Sigmoid colon (tissue), 7 donors: ENCODE data around the gene QKI. TPM values are rescaled to one million over a fixed set of nuclear protein-coding genes. Genes with fewer than 3 reads are reported as not detected.

Source experiments
- DNase-seq: peaks from one replicate; pipeline ENCODE4 v3.0.0-alpha.2; 2019
- H3K27ac ChIP-seq, 4 donors: fragments of 200-600 bp; sonication (generic); one replicate each; pipeline ENCODE4 v1.5.1; 2016 to 2019; ENCODE audit warnings: mild to moderate bottlenecking in 1 of 4
- H3K27me3 ChIP-seq, 3 donors: fragments of 200-600 bp; sonication (generic); one replicate each; pipeline ENCODE4 v1.5.1; 2019; ENCODE audit warnings: mild to moderate bottlenecking in 1 of 3
- H3K36me3 ChIP-seq, 4 donors: fragments of 200-600 bp; sonication (generic); one replicate each; pipeline ENCODE4 v1.5.1; 2016 to 2019
- H3K4me1 ChIP-seq, 4 donors: fragments of 200-600 bp; sonication (generic); one replicate each; pipeline ENCODE4 v1.5.1; 2017 to 2019
- H3K4me3 ChIP-seq, 4 donors: fragments of 200-600 bp; sonication (generic); one replicate each; pipeline ENCODE4 v1.5.1; 2017 to 2019; ENCODE audit warnings: mild to moderate bottlenecking in 2 of 4, moderate library complexity in 1 of 4
- H3K9me3 ChIP-seq, 4 donors: fragments of 200-600 bp in 3 of 4; sonication (generic) in 3 of 4; one replicate each; pipeline versions ENCODE4 v1.5.1 to v1.6.1; 2013 to 2019
- EP300 ChIP-seq, 4 donors: sonication (generic); formaldehyde crosslinking; IDR thresholded peaks; one replicate each; pipeline ENCODE4 v1.6.1; 2017; ENCODE audit warnings: antibody characterized with exemption in 4 of 4
- POLR2A ChIP-seq, 2 donors: fragments of 450-650 bp; IDR thresholded peaks; one replicate each; pipeline ENCODE4 v1.6.1; 2016; ENCODE audit warnings: antibody characterized with exemption in 2 of 2, mild to moderate bottlenecking in 2 of 2, moderate library complexity in 2 of 2
- POLR2AphosphoS5 ChIP-seq, 4 donors: sonication (generic); formaldehyde crosslinking; IDR thresholded peaks; one replicate each; pipeline ENCODE4 v1.6.1; 2017; ENCODE audit warnings: antibody characterized with exemption in 4 of 4
- WGBS, 2 donors: extraction: QIAGEN DNeasy Blood & Tissue Kit; methylation state at CpG; one replicate each; pipeline ENCODE4 v1.1.7; 2013; 5-methylcytosine and 5-hydroxymethylcytosine counted together
- intact Hi-C: fragments of 100-400 bp; cut with DNase I; formaldehyde crosslinking; loops from one replicate; pipeline ENCODE4 v1.15.1; 2023
- polyA plus RNA-seq, 3 donors: library from polyadenylated mRNA; stranded (reverse); fragments of 200-250 nt; gene quantifications; one replicate each; pipeline ENCODE4 v1.2.3, GENCODE V29; 2013
- total RNA-seq, 4 donors: library from RNA; depleted of rRNA; stranded (reverse); fragments of >200 nt; gene quantifications; one replicate each; pipeline ENCODE4 v1.1.0, GENCODE V29; 2016
- TF ChIP-seq, protein P1 (sequence below), 4 experiments: fragments of 450-650 bp in 3 of 4; fragments of 200-600 bp in 1 of 4; IDR thresholded peaks; one replicate each; pipeline ENCODE4 v1.5.1; 2016 to 2019; ENCODE audit warnings: antibody characterized with exemption in 4 of 4, mild to moderate bottlenecking in 3 of 4, moderate library complexity in 2 of 4
- donor health status: healthy with polysubstance abuse.
- donor health status: Bipolar disorder and iron deficiency.
- donor health status: healthy.

QKI gene
- total and polyA plus RNA-seq, 7 donors: 9.2 to 146 (median 139) TPM

DNA sequence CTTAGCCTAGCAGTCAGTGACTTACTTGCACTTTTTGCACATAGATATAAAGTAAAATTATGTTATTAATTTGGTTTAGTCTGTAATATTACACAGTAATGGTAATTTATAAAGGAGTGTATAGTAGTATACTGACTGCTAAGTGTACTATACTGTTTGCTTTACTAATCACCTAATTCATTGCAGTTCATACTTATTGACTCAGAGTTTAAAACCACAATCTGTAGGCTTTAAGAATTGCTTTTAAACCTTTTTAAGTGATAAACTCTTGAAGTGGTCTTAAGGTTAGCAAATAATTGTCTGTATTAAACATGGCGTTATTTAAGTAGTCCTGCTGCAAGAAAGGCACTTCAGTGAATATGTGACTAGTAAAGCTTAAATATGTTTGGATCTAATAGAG is 151.5 kb downstream of the QKI start:
- Histone ChIP-seq H3K4me1 (peaks cover 0 to 8% (median 2%) of the 10 kb centered on the region in 4 donors), H3K4me3 (no peak overlapping the region), H3K9me3 (no peaks in the 10 kb centered on the region), H3K36me3 (peaks cover 0 to 55% (median 9%) of the 10 kb centered on the region in 4 donors), H3K27ac (no peak overlapping the region), H3K27me3 (no peaks in the 10 kb centered on the region)
- 92 to 95% methylated on average over 1 of the region's 1 CpG for whole genome bisulfite sequencing, 2 donors
- TF ChIP-seq POLR2A (IDR thresholded peaks at IDR 0.05) (no peak), POLR2AphosphoS5 (IDR thresholded peaks at IDR 0.05) (no peak), EP300 (IDR thresholded peaks at IDR 0.05) (no peak)
- TF ChIP-seq, protein P1, sequence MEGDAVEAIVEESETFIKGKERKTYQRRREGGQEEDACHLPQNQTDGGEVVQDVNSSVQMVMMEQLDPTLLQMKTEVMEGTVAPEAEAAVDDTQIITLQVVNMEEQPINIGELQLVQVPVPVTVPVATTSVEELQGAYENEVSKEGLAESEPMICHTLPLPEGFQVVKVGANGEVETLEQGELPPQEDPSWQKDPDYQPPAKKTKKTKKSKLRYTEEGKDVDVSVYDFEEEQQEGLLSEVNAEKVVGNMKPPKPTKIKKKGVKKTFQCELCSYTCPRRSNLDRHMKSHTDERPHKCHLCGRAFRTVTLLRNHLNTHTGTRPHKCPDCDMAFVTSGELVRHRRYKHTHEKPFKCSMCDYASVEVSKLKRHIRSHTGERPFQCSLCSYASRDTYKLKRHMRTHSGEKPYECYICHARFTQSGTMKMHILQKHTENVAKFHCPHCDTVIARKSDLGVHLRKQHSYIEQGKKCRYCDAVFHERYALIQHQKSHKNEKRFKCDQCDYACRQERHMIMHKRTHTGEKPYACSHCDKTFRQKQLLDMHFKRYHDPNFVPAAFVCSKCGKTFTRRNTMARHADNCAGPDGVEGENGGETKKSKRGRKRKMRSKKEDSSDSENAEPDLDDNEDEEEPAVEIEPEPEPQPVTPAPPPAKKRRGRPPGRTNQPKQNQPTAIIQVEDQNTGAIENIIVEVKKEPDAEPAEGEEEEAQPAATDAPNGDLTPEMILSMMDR (IDR thresholded peaks at IDR 0.05): no peak
- intact Hi-C loops: loop anchor here (5.0 kb wide), 1 partner anchor 144 kb away; no protein-coding TSS in a partner anchor
- no peak for DNase-seq

DNA sequence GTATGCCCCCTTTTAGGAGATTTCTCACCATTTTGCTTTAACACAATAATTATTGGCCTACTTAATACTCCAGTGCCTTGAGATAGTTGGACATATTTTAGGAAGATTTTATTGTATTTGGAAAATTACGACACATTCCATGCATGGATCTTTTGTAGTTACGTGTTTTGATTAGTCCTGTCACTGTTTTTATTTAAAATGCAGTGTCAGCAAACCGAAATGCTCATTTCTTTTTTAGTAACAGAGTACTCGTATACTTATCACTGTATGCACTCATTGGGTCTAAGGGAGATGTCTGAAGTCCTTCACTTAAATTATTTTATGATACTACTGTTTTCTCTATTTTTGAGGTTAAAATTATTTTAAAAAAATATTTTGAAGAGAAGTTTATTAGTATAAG is 153.8 kb downstream of the QKI start:
- no peak for DNase-seq
- Histone ChIP-seq H3K4me3 (no peak overlapping the region), H3K9me3 (no peaks in the 10 kb centered on the region), H3K4me1 (peaks cover 0 to 8% (median 2%) of the 10 kb centered on the region in 4 donors), H3K27ac (no peak overlapping the region), H3K27me3 (no peaks in the 10 kb centered on the region), H3K36me3 (peaks cover 3 to 59% (median 8%) of the 10 kb centered on the region in 4 donors)
- intact Hi-C loops: loop anchor here (5.0 kb wide), 1 partner anchor 146 kb away; no protein-coding TSS in a partner anchor
- TF ChIP-seq EP300 (IDR thresholded peaks at IDR 0.05) (no peak), POLR2AphosphoS5 (IDR thresholded peaks at IDR 0.05) (no peak), POLR2A (IDR thresholded peaks at IDR 0.05) (no peak)
- TF ChIP-seq, protein P1 (IDR thresholded peaks at IDR 0.05): no peak
- 95 to 96% methylated on average over 4 of the region's 4 CpGs for WGBS, 2 donors

DNA sequence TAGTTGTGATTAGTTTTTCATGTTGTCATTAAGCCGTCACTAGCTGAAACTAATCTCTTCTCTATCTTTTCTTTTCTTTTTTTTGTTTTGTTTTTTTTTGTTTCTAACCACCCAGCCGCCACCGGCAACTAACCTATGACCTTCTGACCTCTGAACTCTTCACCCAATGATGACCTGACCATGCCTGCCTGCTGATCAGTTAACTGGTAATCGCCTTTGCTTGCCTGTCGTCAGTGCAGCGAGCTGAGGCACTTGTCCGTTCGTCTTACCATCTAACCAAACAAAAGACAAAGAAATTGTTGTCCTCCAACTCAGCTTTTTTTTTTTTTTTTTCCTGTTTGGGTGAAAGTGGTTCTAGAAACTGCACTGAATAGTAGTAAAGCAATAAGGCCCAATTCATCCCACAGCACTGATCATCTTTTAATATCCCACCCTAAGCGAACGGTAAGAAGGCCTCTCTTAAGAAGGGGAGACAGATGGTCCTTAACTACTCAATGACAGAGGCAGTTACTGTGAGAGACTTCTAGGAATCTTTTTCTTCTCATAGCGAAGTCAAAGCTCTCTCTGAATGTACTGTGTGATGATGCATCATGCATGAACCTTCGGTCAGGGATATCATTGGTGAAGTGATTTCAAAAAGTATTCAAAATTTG is 156.2 kb downstream of the QKI start:
- no peak for DNase-seq
- WGBS, 2 donors: 90 to 93% methylated on average over 12 of the region's 12 CpGs
- TF ChIP-seq POLR2A (IDR thresholded peaks at IDR 0.05) (no peak), EP300 (IDR thresholded peaks at IDR 0.05) (no peak), POLR2AphosphoS5 (IDR thresholded peaks at IDR 0.05) (no peak)
- TF ChIP-seq, protein P1 (IDR thresholded peaks at IDR 0.05): no peak

DNA sequence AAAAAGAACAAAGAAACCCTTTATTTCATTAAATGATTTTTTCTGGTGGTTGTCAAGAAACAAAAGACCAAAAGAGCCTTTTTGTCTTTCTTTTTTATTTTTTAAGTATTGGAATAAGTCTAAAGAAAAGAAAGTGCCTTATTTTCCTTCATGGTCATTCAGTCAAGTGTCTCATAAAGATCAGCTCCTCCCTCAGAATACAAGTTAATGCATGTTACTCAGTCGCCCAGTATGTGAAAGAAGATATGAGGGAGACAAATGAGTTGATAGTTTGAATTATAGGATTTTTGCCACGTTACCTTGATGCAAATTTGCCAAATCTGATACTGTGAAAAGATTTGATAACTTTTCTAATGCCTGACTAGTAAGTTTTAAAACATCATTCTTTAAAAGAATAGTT is 157.2 kb downstream of the QKI start:
- H3K27ac ChIP-seq: no peak overlapping the region
- H3K4me3 ChIP-seq: no peak overlapping the region
- TF ChIP-seq EP300 (IDR thresholded peaks at IDR 0.05) (no peak), POLR2AphosphoS5 (IDR thresholded peaks at IDR 0.05) (no peak), POLR2A (IDR thresholded peaks at IDR 0.05) (no peak)
- TF ChIP-seq, protein P1 (IDR thresholded peaks at IDR 0.05): no peak
- no peak for DNase-seq
- H3K9me3 ChIP-seq: no peaks in the 10 kb centered on the region
- WGBS, 2 donors: 91 to 97% methylated on average over 2 of the region's 2 CpGs
- H3K4me1 ChIP-seq: peaks cover 0 to 7% (median 0%) of the 10 kb centered on the region in 4 donors
- intact Hi-C loops: no loop called here
- no peaks in the 10 kb centered on the region for H3K27me3 ChIP-seq
- peaks cover 0 to 39% (median 2%) of the 10 kb centered on the region in 4 donors for H3K36me3 ChIP-seq

More for the DNA sequence above, 156.2 kb downstream of the QKI start:
- Histone ChIP-seq H3K36me3 (peaks cover 0 to 50% (median 2%) of the 10 kb centered on the region in 4 donors), H3K4me1 (no peaks in the 10 kb centered on the region), H3K27me3 (no peaks in the 10 kb centered on the region), H3K27ac (no peak overlapping the region), H3K4me3 (no peak overlapping the region), H3K9me3 (no peaks in the 10 kb centered on the region)
- intact Hi-C loops: no loop called here
